HepG2 (cell line): ENCODE data around the gene HKDC1. TPM values are rescaled to one million over a fixed set of nuclear protein-coding genes. Genes with fewer than 3 reads are reported as not detected.

Experiments used
- ATAC-seq: fragments of 200-7000 bp; cut with Tn5 transposase; 3 replicates; pipeline ENCODE4 v1.9.1; 2020; ENCODE audit warnings: mild to moderate bottlenecking, moderate library complexity
- BruUV-seq: library from RNA; stranded (reverse); fragments of 400-500 nt; replicated peaks from 2 replicates; lab custom pipeline; 2021; lab: Mats Ljungman, UMichigan
- CTCF ChIA-PET: fragments of 300-600 bp; formaldehyde crosslinking; extraction: SDS; loops from one replicate; lab custom pipeline; 2021; ENCODE audit warnings: low total read pairs, inconsistent platforms, low intra/inter-chr PET ratio; lab: Yijun Ruan, JAX
- POLR2A ChIA-PET: fragments of 350-600 bp; sonication (Branson Sonifier 250); formaldehyde crosslinking; loops from one replicate; lab custom pipeline; 2020; ENCODE audit warnings: antibody characterized with exemption, inconsistent platforms; lab: Yijun Ruan, JAX
- DNase-seq: peaks from one replicate; pipeline ENCODE4 v3.0.0-alpha.2; 2015; ENCODE audit warnings: low spot score
- FAIRE-seq: peaks from 3 replicates; lab custom pipeline; 2011; peaks lifted over from hg19 to GRCh38; lab: Jason Lieb, UNC
- H2AFZ ChIP-seq: one replicate; pipeline ENCODE4 v1.6.1; 2011; ENCODE audit warnings: low read length, inconsistent platforms
- H3K27ac ChIP-seq: fragments of 300-600 bp; 3 replicates; pipeline ENCODE4 v1.8.0; 2011; ENCODE audit warnings: mixed run types, mild to moderate bottlenecking, mixed read lengths, low read length, inconsistent platforms; ENCODE audit not compliant: insufficient read depth; ENCODE audit errors: extremely low read length
- H3K27me3 ChIP-seq, 2 experiments: fragments of 200-600 bp in 1 of 2; 2 replicates in 1 of 2; 3 replicates in 1 of 2; pipeline versions ENCODE4 v1.6.0 to v1.8.0; 2011; ENCODE audit warnings: low read length in 2 of 2, mild to moderate bottlenecking in 2 of 2, moderate library complexity in 2 of 2, inconsistent platforms in 1 of 2; ENCODE audit not compliant: insufficient read depth in 2 of 2, control insufficient read depth in 1 of 2
- H3K36me3 ChIP-seq, 2 experiments: fragments of 200-600 bp in 1 of 2; replicated peaks in 1 of 2; 2 replicates in 1 of 2; 3 replicates in 1 of 2; pipeline versions ENCODE4 v1.5.1 to v1.8.0; 2011; ENCODE audit warnings: low read length in 2 of 2, inconsistent platforms in 1 of 2; ENCODE audit not compliant: insufficient read depth in 2 of 2, control insufficient read depth in 1 of 2
- H3K4me1 ChIP-seq: 2 replicates; pipeline ENCODE4 v1.5.1; 2012; ENCODE audit warnings: low read length, inconsistent platforms; ENCODE audit not compliant: insufficient read depth
- H3K4me2 ChIP-seq: 2 replicates; pipeline ENCODE4 v1.6.0; 2011; ENCODE audit warnings: low read depth, low read length, inconsistent platforms
- H3K4me3 ChIP-seq, 3 experiments: fragments of 200-600 bp in 1 of 3; sonication (generic), shearing (Covaris generic) in 1 of 3; replicated peaks in 1 of 3; 2 replicates each; pipeline ENCODE4 v1.5.1; 2011 to 2016; ENCODE audit warnings: low read length in 3 of 3, inconsistent platforms in 2 of 3, low read depth in 2 of 3, mild to moderate bottlenecking in 2 of 3, control low read depth in 1 of 3, mixed read lengths in 1 of 3; ENCODE audit not compliant: insufficient read depth in 1 of 3
- H3K79me2 ChIP-seq: one replicate; pipeline ENCODE4 v1.6.1; 2011; ENCODE audit warnings: low read length, inconsistent platforms; ENCODE audit not compliant: insufficient read depth
- H3K9ac ChIP-seq: 2 replicates; pipeline ENCODE4 v1.6.0; 2011; ENCODE audit warnings: mild to moderate bottlenecking, low read depth, low read length, inconsistent platforms; ENCODE audit not compliant: insufficient read depth
- H3K9me3 ChIP-seq: 2 replicates; pipeline ENCODE4 v1.5.1; 2012; ENCODE audit warnings: mild to moderate bottlenecking, low read length
- H4K20me1 ChIP-seq: 2 replicates; pipeline ENCODE4 v1.6.0; 2011; ENCODE audit warnings: inconsistent platforms, mild to moderate bottlenecking, low read length, moderate library complexity; ENCODE audit not compliant: insufficient read depth
- ELF4 ChIP-seq: sonication (generic); formaldehyde crosslinking; IDR thresholded peaks from 2 replicates; pipeline ENCODE4 v1.5.0; 2020; ENCODE audit warnings: missing genetic modification reagents, mild to moderate bottlenecking, moderate library complexity, borderline replicate concordance
- HES4 ChIP-seq: sonication (generic); formaldehyde crosslinking; IDR thresholded peaks from 2 replicates; pipeline ENCODE4 v1.9.0; 2021; ENCODE audit warnings: mild to moderate bottlenecking, missing genetic modification reagents, borderline replicate concordance
- PAWR ChIP-seq: sonication (generic); formaldehyde crosslinking; IDR thresholded peaks from 2 replicates; pipeline ENCODE4 v1.4.0; 2020; ENCODE audit warnings: missing genetic modification reagents, mild to moderate bottlenecking, borderline replicate concordance
- RXRB ChIP-seq: IDR thresholded peaks from 2 replicates; pipeline ENCODE4 v1.6.1; 2016; ENCODE audit warnings: borderline replicate concordance, missing genetic modification reagents, missing compliant biosample characterization
- TFAP4 ChIP-seq: sonication (generic); IDR thresholded peaks from 2 replicates; pipeline ENCODE4 v1.6.1; 2016; ENCODE audit warnings: low read depth, borderline replicate concordance
- ZFYVE20 ChIP-seq: sonication (generic); formaldehyde crosslinking; IDR thresholded peaks from 2 replicates; pipeline ENCODE4 v1.8.0; 2023; ENCODE audit warnings: low read depth, mild to moderate bottlenecking, moderate library complexity, missing genetic modification reagents, borderline replicate concordance
- ZNF275 ChIP-seq: sonication (generic); formaldehyde crosslinking; IDR thresholded peaks from 2 replicates; pipeline ENCODE4 v1.8.0; 2022; ENCODE audit warnings: missing genetic modification reagents, mild to moderate bottlenecking, inconsistent platforms, borderline replicate concordance
- ZNF329 ChIP-seq: sonication (generic); formaldehyde crosslinking; IDR thresholded peaks from 2 replicates; pipeline ENCODE4 v1.9.0; 2021; ENCODE audit warnings: low read depth, mild to moderate bottlenecking, missing genetic modification reagents
- ZNF44 ChIP-seq: sonication (generic); formaldehyde crosslinking; IDR thresholded peaks from 2 replicates; pipeline ENCODE4 v1.5.1; 2020; ENCODE audit warnings: mild to moderate bottlenecking, missing genetic modification reagents
- ZNF451 ChIP-seq: sonication (generic); formaldehyde crosslinking; IDR thresholded peaks from 2 replicates; pipeline ENCODE4 v1.5.0; 2020; ENCODE audit warnings: mild to moderate bottlenecking, missing genetic modification reagents
- ZNF589 ChIP-seq: sonication (generic); formaldehyde crosslinking; conservative IDR thresholded peaks from 2 replicates; pipeline ENCODE4 v1.8.0; 2022; ENCODE audit warnings: mild to moderate bottlenecking, moderate library complexity, missing genetic modification reagents
- ZNF773 ChIP-seq: sonication (generic); formaldehyde crosslinking; IDR thresholded peaks from 2 replicates; pipeline ENCODE4 v1.4.0; 2020; ENCODE audit warnings: missing genetic modification reagents, borderline replicate concordance
- ZNF775 ChIP-seq: sonication (generic); formaldehyde crosslinking; IDR thresholded peaks from 2 replicates; pipeline ENCODE4 v1.4.0; 2020; ENCODE audit warnings: missing genetic modification reagents, mild to moderate bottlenecking, moderate library complexity, borderline replicate concordance
- WGBS: methylation state at CpG from one replicate; pipeline ENCODE4 v1.1.6; 2017; ENCODE audit warnings: low lambda C conversion rate; 5-methylcytosine and 5-hydroxymethylcytosine counted together
- in situ Hi-C: cut with HindIII; loops from 2 replicates; pipeline ENCODE4 v1.10.0; 2017; ENCODE audit warnings: low pct_unique_long_range_greater_than_20kb; ENCODE audit not compliant: extremely low pct_ligation_motif_present
- intact Hi-C: fragments of 100-400 bp; cut with micrococcal nuclease; formaldehyde crosslinking; loops from one replicate; pipeline ENCODE4 v1.10.0; 2022; ENCODE audit not compliant: unreplicated experiment
- polyA plus RNA-seq, 8 experiments: library from polyadenylated mRNA; depleted of rRNA in 3 of 8; stranded (reverse) in 7 of 8; unstranded in 1 of 8; fragments of >200 nt; fragmentation: Illumina TruSeq in 4 of 8; extraction: Trizol in 4 of 8; gene quantifications; 2 replicates each; pipeline versions ENCODE4 v1.2.1 to v1.2.3, GENCODE V29; 2011 to 2016; ENCODE audit warnings: low read depth in 4 of 8, missing spikeins in 1 of 8, mixed read lengths in 1 of 8; ENCODE audit not compliant: insufficient read depth in 1 of 8
- total RNA-seq, 5 experiments: library from RNA; depleted of rRNA; stranded (reverse); fragments of >200 nt; fragmentation: Illumina TruSeq; extraction: Trizol; gene quantifications; 2 replicates each; pipeline ENCODE4 v1.2.3, GENCODE V29; 2016; ENCODE audit warnings: low read depth in 1 of 5
- TF ChIP-seq, protein P1 (sequence below): sonication (generic); formaldehyde crosslinking; IDR thresholded peaks from 2 replicates; pipeline ENCODE4 v1.5.1; 2020; ENCODE audit warnings: mild to moderate bottlenecking, missing genetic modification reagents, moderate library complexity

The HKDC1 gene
- total and polyA plus RNA-seq, 2 of the 13 experiments (the other 11 are each of a cell fraction or from before 2014, with no cell fraction given): 8.1 to 12.4 TPM

DNA sequence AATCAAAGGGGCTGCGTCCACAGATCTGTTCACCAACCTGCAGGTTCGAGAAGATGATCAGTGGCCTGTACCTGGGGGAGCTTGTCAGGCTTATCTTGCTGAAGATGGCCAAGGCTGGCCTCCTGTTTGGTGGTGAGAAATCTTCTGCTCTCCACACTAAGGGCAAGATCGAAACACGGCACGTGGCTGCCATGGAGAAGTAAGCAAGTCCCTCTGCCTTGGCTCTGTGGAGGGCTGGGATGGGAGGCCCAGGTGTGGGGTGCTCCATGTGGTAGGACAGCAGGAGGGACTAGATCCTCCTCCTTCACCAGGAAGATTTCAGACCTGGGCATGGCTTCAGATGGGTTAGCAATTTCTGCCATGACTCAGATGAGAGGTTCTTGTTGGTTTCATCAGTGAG is 25.9 kb downstream of the HKDC1 start:
- Histone ChIP-seq H3K27ac (no peak overlapping the region), H3K79me2 (no peaks in the 10 kb centered on the region), H3K27me3 (no peaks in the 10 kb centered on the region), H3K4me3 (no peak overlapping the region), H3K36me3 (peaks cover 4 to 16% of the 10 kb centered on the region in 2 experiments; a peak in 3 of 5 replicates), H2AFZ (no peak overlapping the region), H4K20me1 (no peaks in the 10 kb centered on the region), H3K9me3 (no peaks in the 10 kb centered on the region), H3K4me2 (no peak overlapping the region), H3K4me1 (no peaks in the 10 kb centered on the region), H3K9ac (no peak overlapping the region)
- FAIRE-seq (no peak), ATAC-seq (no peak), DNase-seq (no peak)
- TF ChIP-seq ZNF451 (CRISPR knock-in tag) (no peak), HES4 (CRISPR knock-in tag) (no peak), RXRB (CRISPR knock-in tag) (no peak), PAWR (CRISPR knock-in tag) (no peak), ZFYVE20 (CRISPR knock-in tag) (no peak), ELF4 (CRISPR knock-in tag) (no peak), ZNF773 (no peak), ZNF589 (no peak), ZNF275 (CRISPR knock-in tag) (no peak), ZNF775 (CRISPR knock-in tag) (no peak), ZNF329 (no peak), TFAP4 (no peak), ZNF44 (CRISPR knock-in tag) (no peak)
- TF ChIP-seq, protein P1, sequence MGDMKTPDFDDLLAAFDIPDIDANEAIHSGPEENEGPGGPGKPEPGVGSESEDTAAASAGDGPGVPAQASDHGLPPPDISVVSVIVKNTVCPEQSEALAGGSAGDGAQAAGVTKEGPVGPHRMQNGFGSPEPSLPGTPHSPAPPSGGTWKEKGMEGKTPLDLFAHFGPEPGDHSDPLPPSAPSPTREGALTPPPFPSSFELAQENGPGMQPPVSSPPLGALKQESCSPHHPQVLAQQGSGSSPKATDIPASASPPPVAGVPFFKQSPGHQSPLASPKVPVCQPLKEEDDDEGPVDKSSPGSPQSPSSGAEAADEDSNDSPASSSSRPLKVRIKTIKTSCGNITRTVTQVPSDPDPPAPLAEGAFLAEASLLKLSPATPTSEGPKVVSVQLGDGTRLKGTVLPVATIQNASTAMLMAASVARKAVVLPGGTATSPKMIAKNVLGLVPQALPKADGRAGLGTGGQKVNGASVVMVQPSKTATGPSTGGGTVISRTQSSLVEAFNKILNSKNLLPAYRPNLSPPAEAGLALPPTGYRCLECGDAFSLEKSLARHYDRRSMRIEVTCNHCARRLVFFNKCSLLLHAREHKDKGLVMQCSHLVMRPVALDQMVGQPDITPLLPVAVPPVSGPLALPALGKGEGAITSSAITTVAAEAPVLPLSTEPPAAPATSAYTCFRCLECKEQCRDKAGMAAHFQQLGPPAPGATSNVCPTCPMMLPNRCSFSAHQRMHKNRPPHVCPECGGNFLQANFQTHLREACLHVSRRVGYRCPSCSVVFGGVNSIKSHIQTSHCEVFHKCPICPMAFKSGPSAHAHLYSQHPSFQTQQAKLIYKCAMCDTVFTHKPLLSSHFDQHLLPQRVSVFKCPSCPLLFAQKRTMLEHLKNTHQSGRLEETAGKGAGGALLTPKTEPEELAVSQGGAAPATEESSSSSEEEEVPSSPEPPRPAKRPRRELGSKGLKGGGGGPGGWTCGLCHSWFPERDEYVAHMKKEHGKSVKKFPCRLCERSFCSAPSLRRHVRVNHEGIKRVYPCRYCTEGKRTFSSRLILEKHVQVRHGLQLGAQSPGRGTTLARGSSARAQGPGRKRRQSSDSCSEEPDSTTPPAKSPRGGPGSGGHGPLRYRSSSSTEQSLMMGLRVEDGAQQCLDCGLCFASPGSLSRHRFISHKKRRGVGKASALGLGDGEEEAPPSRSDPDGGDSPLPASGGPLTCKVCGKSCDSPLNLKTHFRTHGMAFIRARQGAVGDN: no peak
- intact Hi-C loops (no loop called here), in situ Hi-C loops (no loop called here)
- BruUV-seq: no TSS peak
- CTCF ChIA-PET: no interaction called here
- POLR2A ChIA-PET: no interaction called here
- WGBS: 96% methylated on average over 5 of the region's 5 CpGs
